Muscle of arm (tissue), 12 donors: Measurements from ENCODE around the gene COX10. TPM values are rescaled to one million over a fixed set of nuclear protein-coding genes. Genes with fewer than 3 reads are reported as not detected.

ENCODE experiments used
- DNase-seq: peaks from one replicate; pipeline ENCODE4 v3.0.0-alpha.2; 2013
- polyA plus RNA-seq, 12 donors: library from polyadenylated mRNA; unstranded; fragments of 120-200 nt; gene quantifications; one replicate each; pipeline ENCODE4 v1.2.1, GENCODE V29; 2013; ENCODE audit not compliant: insufficient read length in 12 of 12

COX10 gene
- polyA plus RNA-seq, 12 donors, result 9.5 to 18.7 (median 14.2) TPM; not detected in 1

- no peak for DNase-seq
These were observed 176.3 kb downstream of the COX10 start for GRCh38 chr17:14245629-14246028.

Other genes starting within 250 kb of the COX10 start
- gene CDRT15, start 167.4 kb downstream of the COX10 start, polyA plus RNA-seq, result under 1 TPM in 9 of 12 donors, not detected in 3; 0.18 to 0.89 (median 0.53) TPM
- 1 to 10 TPM in 10 of 12 donors, under 1 TPM in 1, not detected in 1; 0.71 to 7.7 (median 3.0) TPM for gene HS3ST3B1, start 231.6 kb downstream of the COX10 start, polyA plus RNA-seq